NCI-H2081 (cell line): ENCODE data around the gene MED25.
A peak's percentile ranks its signal among the peaks of the same experiment; 100 is the strongest.

Experiments used
- DNase-seq, 2 experiments: peaks; one replicate each; lab custom pipeline; 2025; lab: John Stamatoyannopoulos, UW

The MED25 gene

GRCh38 chr19:49873834-49874233, 55.7 kb downstream of the MED25 start:
- DNase-seq = no peak

- DNase-seq = no peak
Observed at GRCh38 chr19:49874503-49875157, 56.5 kb downstream of the MED25 start.

GRCh38 chr19:49875177-49875576, 57.1 kb downstream of the MED25 start:
- DNase-seq = no peak

GRCh38 chr19:49875857-49876421, 57.9 kb downstream of the MED25 start:
- DNase-seq = peak; percentile 18 to 33

GRCh38 chr19:49876422-49877019, 58.4 kb downstream of the MED25 start:
- DNase-seq = peak; percentile 97

- DNase-seq = peak; percentile 99
Observed at GRCh38 chr19:49877020-49877878, 59.2 kb downstream of the MED25 start, which contains the start of the genes AKT1S1 and TBC1D17. Gene AKT1S1, minus strand, starts transcription at chr19:49877355. Its CDS starts 4,060 bp downstream, at chr19:49873295. Gene TBC1D17, plus strand, starts transcription at chr19:49877702. Its CDS starts 22 bp downstream, at chr19:49877724.

- peak; percentile 93 to 95 for DNase-seq
Observed at GRCh38 chr19:49877879-49878743, 60.0 kb downstream of the MED25 start.

- no peak for DNase-seq
Observed at GRCh38 chr19:49878744-49879070, 60.6 kb downstream of the MED25 start.

GRCh38 chr19:49879243-49879963, 61.3 kb downstream of the MED25 start:
- no peak for DNase-seq

GRCh38 chr19:49880162-49880869, 62.2 kb downstream of the MED25 start:
- DNase-seq = no peak

- DNase-seq = no peak
Observed at GRCh38 chr19:49881186-49881585, 63.1 kb downstream of the MED25 start.

- DNase-seq = no peak
Observed at GRCh38 chr19:49881672-49882394, 63.7 kb downstream of the MED25 start.

- no peak for DNase-seq
Observed at GRCh38 chr19:49882643-49883042, 64.6 kb downstream of the MED25 start.

- no peak for DNase-seq
Observed at GRCh38 chr19:49883094-49883493, 65.0 kb downstream of the MED25 start.

- no peak for DNase-seq
Observed at GRCh38 chr19:49884109-49884508, 66.0 kb downstream of the MED25 start.

- no peak for DNase-seq
Observed at GRCh38 chr19:49884760-49885159, 66.7 kb downstream of the MED25 start.
